Stimulated activated CD4-positive, alpha-beta T cell treated with anti-CD3 and anti-CD28 coated beads, Interleukin-1b, Interleukin-23, amount 100 ng/mL, for 4 hours (primary cell): ENCODE results near the gene CTNNBL1.

Experiments used
- DNase-seq, 2 donors: peaks; one replicate each; pipeline ENCODE4 v3.0.0-alpha.2; 2020; ENCODE audit warnings: low read depth in 2 of 2

CTNNBL1 gene

GRCh38 chr20:37821696-37822095 lies 127.9 kb downstream of the CTNNBL1 start:
- DNase-seq = no peak

DNA sequence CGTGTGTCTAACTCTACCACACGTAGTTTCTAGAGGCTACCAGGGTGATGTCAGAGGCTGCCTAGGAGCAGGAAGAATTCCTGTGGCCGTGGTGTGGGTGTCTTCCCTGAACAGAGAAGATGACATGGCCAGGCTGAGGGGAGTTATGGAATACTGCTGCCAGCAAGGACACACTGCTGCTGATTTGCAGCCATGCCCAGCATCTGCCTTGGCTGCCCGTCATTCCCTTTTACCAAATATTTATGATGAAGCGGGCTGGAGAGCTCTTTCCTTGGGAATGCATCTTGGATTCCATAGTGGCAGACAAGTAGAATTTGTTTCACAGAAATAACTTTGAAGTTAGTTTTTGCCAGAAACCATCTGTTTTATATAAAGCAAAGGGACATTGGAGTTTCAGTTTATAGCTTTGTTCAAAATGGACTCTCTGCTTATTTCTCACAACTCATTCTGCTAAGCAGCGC lies 128.3 kb downstream of the CTNNBL1 start:
- no peak for DNase-seq

GRCh38 chr20:37823296-37823980 lies 129.6 kb downstream of the CTNNBL1 start:
- DNase-seq = no peak

- no peak for DNase-seq
Observed at GRCh38 chr20:37827605-37828004, 133.8 kb downstream of the CTNNBL1 start.

GRCh38 chr20:37828684-37829083 lies 134.9 kb downstream of the CTNNBL1 start:
- no peak for DNase-seq

DNA sequence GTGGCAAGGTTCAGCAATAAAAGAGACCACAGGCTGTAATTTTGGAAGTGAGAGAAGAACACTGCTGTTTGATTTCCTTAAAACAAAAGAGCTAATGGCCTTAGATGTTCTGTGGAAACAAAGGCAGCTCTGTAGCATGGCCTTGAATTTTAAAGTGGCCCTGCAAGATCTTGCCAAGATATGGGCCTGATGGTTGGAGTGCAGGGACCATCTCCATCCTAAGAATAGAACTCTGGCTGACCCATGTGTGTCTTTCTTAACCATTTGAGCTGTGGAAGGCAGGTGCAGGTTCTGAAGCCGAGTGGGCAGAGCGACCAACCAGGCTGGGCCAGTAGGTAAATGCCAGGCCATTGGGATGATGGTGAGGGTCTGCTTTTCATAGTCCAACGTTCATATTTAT lies 135.3 kb downstream of the CTNNBL1 start:
- no peak for DNase-seq

- no peak for DNase-seq
Observed at GRCh38 chr20:37833221-37833896, 139.5 kb downstream of the CTNNBL1 start.

DNA sequence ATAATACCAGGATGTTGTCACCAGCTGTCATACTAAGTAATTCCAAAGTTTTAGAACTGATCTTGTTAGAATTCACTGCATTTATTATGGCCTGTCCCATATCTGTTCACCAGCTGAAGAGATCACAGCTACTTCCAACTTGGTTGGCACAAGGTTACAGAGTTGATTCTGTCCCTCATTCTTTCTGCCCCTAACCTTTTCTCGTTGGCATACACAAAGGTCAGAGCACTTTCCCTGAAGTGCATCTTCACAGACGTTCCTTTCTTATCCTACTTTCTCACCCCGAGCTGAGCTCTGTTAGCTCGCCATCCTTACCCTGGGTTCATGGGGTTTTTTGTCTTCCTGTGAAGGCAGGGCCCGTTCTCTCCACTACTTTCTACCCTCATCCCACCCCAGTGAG lies 143.1 kb downstream of the CTNNBL1 start:
- no peak for DNase-seq

DNA sequence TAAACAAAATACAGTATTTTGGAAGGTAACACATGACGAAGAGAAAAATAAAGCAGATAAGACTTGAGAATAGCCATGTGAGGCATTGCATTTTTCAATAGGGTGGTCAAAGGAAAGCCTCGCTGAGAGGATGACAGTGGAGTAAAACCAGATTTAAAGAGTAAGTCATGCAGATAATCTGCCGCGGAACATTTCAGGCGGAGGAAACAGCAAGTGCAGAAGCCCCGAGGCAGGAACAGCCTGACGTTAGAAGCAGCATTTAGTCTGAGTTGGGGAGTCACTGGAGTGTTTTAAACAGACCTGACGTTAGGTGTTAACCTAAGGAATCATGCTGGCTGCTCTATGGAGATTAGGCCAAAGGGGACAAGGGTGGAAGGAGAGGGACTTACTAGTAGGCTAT lies 144.1 kb downstream of the CTNNBL1 start:
- no peak for DNase-seq

- no peak for DNase-seq
Observed at GRCh38 chr20:37838769-37839431, 145.1 kb downstream of the CTNNBL1 start.

DNA sequence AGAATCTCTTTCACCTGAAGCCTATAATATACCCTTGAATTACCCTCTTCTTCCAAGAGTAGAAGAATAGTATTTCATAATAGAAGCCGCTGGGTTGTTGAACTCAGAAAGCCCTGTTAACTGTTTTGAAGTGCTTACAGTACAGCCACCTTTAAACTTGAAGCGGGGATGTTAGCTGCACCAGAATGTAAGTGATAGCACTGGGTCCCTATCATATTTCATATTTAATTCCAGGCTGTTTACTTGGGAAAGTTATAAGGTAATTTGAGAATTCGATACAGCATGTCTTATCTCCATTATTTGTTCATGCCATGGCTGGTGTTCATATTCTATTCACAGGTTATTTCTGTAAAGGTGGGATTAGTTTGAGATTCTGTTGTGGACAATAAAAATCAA lies 145.6 kb downstream of the CTNNBL1 start:
- no peak for DNase-seq

DNA sequence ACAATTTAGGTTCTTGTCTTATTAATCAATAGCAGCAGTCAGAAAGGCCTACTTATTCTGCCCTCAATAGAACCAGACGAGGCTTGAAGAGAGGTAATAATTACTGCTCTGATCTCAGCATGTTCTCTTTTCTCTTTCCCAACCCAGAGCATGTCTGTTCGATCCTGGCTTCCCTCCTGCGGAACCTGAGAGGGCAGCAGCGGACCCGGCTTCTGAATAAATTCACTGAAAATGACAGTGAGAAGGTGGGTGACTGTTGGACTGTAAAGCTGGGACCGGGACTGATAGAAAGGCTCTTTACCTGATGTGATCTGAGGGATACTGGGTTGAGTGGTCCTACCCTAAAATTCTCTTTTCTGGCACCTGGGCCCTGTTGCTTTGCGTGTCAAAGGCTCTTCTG lies 146.1 kb downstream of the CTNNBL1 start:
- no peak for DNase-seq

GRCh38 chr20:37841389-37841788 lies 147.6 kb downstream of the CTNNBL1 start:
- no peak for DNase-seq

GRCh38 chr20:37841971-37842370 lies 148.1 kb downstream of the CTNNBL1 start:
- DNase-seq = no peak

DNA sequence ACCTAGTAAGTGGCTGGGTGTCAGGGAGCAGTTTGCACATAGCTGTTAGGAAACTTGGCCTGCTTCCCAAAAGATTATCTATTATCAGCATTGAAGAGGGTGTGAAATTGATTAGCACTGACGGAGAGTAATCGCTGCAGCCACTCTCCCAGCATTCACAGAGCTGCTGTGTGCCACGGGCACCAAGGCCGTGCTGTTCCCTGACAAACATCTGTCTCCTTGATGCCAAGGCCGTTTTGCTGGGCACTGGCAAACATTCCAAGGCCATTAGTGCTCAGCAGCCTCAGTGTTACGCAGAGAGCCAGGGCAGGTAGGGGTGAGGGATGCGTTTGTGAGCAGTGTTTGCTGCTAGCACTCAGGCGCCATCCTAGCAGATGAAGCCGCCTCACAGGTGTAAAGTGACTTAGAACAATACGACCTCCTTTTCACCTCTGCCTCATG lies 151.4 kb downstream of the CTNNBL1 start:
- no peak for DNase-seq

DNA sequence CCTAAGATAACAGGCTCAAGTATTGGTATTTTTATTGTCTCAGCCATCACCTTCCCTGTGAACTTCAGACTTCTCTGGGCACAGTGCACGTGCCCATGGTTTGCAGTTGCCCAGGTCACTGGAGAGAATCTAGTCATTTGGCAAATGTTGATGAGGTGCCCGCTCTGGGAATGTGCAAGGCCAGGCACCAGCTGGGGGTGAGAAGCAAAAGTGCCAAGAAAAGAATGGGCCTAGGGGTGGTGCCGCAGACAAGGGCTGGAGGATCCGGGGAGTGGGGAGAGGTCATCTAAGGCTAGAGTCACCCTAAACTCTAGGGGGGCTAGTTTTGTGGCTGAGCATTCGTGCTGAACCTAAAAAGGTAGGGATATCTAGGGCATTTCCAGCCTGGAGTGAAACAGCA lies 152.0 kb downstream of the CTNNBL1 start:
- no peak for DNase-seq

DNA sequence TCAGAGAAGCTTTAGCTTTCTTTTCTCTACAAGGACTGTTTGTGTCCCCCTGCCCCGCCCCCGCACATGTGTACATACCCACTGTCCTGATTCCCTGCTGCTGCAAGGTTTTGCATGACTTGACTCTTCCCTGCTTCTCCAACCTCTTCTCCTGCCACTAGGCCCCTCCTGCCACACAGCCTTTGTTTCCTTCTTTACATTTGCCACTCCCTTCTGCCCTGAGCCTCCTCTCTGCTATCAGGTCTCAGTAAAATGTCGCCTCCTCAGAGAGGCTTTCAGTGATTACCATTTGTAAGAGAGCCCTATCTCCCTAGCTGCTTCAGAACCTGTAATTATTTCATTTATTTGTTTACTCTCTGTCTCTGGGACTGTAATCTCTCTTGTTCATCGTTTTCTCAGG lies 152.7 kb downstream of the CTNNBL1 start:
- no peak for DNase-seq

DNA sequence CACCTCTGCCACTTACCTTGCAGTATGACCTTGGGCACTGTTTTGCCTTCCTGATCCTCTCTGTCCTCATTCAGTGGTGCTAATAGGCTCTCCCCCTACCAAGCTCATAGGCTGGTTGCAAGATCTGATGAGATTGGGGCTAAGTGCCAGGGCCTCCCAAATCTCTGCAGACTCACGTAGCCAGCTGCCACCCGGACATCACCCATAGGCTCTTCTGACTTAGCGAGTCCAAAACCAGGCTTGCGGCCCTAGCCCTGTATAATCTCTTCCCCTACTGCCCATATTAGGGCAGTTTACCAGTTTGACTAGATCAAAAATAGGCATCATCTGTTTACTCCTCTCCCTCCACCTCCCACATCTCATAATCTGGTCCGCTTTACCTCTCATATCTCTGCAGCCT lies 154.9 kb downstream of the CTNNBL1 start:
- DNase-seq = no peak

GRCh38 chr20:37849156-37849555 lies 155.3 kb downstream of the CTNNBL1 start:
- DNase-seq = no peak

- DNase-seq = no peak
Observed at GRCh38 chr20:37849566-37849965, 155.7 kb downstream of the CTNNBL1 start.

DNA sequence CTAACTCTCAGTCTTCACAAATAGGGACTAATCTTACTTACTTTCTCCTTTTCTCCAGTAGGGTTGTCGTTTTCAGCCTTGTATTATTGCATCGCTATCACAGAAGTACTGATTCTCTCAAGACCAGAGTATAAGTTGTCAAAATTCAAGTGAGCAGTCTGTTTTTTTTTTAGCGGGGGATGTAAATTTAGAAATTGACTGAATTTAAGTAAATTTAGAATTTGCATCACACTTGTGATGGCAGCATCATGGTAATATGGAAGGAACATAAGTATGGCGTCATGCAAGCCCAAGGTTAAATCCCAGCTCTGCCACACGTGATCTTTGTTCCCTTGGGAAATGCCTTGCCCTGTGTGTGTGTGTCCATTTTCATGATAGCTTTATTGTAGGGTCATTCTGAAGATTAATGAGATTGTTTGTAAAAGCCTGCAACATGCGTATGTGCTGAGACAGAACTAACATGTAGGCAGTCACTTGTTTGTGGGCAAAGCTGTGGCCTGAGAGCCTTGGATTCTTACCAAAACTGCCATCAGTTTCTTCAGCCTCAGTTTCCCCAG lies 156.3 kb downstream of the CTNNBL1 start:
- DNase-seq = no peak

GRCh38 chr20:37850724-37851355 lies 157.0 kb downstream of the CTNNBL1 start:
- DNase-seq = no peak
